ENCODE measurements around the gene SLC39A9. TPM values are rescaled to one million over a fixed set of nuclear protein-coding genes. Genes with fewer than 3 reads are reported as not detected.

The SLC39A9 gene
- total and polyA plus RNA-seq, 2 experiments from 2014 or later, result 17.7 to 48.1 TPM

DNA sequence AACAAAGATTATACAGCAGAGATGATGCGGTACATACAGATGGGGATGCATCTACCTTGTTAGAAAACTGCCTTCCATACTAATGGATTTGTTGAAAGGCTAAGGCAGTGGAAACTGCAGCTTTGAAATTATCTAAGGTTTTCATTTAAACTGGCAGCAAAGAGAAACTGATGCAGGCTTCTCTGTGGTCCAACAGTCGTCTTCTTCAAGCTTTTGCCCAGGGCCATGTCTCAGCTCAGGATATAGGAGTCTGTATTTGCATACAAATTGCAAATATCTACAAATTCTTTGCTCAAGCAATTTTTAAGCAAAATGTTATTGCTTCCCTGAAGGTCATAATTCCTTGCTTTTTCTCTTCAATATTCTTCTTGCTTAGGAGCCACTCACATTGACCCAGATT lies 34.1 kb upstream of the SLC39A9 start:
- no peaks in the 10 kb centered on the region for H3K79me2 ChIP-seq (replicated peaks; ENCODE audit: insufficient read depth)
- DNase-seq (ENCODE audit: low spot score) (no peak), ATAC-seq (no peak)
- no peaks in the 10 kb centered on the region for H3K9me2 ChIP-seq (ENCODE audit: insufficient read depth)
- no peak overlapping the region for H3K27ac Mint-ChIP-seq
- H3K4me3 ChIP-seq, result no peak overlapping the region
- no peak overlapping the region for H3K27ac ChIP-seq (ENCODE audit: low read depth)
- H3K36me3 Mint-ChIP-seq (ENCODE audit: low read depth), result no peaks in the 10 kb centered on the region
- H3K9me3 Mint-ChIP-seq, result no peaks in the 10 kb centered on the region
- H3K4me1 Mint-ChIP-seq, result no peaks in the 10 kb centered on the region
- no peaks in the 10 kb centered on the region for H3F3A ChIP-seq (replicated peaks; ENCODE audit: low read depth)
- TF ChIP-seq, protein P1, sequence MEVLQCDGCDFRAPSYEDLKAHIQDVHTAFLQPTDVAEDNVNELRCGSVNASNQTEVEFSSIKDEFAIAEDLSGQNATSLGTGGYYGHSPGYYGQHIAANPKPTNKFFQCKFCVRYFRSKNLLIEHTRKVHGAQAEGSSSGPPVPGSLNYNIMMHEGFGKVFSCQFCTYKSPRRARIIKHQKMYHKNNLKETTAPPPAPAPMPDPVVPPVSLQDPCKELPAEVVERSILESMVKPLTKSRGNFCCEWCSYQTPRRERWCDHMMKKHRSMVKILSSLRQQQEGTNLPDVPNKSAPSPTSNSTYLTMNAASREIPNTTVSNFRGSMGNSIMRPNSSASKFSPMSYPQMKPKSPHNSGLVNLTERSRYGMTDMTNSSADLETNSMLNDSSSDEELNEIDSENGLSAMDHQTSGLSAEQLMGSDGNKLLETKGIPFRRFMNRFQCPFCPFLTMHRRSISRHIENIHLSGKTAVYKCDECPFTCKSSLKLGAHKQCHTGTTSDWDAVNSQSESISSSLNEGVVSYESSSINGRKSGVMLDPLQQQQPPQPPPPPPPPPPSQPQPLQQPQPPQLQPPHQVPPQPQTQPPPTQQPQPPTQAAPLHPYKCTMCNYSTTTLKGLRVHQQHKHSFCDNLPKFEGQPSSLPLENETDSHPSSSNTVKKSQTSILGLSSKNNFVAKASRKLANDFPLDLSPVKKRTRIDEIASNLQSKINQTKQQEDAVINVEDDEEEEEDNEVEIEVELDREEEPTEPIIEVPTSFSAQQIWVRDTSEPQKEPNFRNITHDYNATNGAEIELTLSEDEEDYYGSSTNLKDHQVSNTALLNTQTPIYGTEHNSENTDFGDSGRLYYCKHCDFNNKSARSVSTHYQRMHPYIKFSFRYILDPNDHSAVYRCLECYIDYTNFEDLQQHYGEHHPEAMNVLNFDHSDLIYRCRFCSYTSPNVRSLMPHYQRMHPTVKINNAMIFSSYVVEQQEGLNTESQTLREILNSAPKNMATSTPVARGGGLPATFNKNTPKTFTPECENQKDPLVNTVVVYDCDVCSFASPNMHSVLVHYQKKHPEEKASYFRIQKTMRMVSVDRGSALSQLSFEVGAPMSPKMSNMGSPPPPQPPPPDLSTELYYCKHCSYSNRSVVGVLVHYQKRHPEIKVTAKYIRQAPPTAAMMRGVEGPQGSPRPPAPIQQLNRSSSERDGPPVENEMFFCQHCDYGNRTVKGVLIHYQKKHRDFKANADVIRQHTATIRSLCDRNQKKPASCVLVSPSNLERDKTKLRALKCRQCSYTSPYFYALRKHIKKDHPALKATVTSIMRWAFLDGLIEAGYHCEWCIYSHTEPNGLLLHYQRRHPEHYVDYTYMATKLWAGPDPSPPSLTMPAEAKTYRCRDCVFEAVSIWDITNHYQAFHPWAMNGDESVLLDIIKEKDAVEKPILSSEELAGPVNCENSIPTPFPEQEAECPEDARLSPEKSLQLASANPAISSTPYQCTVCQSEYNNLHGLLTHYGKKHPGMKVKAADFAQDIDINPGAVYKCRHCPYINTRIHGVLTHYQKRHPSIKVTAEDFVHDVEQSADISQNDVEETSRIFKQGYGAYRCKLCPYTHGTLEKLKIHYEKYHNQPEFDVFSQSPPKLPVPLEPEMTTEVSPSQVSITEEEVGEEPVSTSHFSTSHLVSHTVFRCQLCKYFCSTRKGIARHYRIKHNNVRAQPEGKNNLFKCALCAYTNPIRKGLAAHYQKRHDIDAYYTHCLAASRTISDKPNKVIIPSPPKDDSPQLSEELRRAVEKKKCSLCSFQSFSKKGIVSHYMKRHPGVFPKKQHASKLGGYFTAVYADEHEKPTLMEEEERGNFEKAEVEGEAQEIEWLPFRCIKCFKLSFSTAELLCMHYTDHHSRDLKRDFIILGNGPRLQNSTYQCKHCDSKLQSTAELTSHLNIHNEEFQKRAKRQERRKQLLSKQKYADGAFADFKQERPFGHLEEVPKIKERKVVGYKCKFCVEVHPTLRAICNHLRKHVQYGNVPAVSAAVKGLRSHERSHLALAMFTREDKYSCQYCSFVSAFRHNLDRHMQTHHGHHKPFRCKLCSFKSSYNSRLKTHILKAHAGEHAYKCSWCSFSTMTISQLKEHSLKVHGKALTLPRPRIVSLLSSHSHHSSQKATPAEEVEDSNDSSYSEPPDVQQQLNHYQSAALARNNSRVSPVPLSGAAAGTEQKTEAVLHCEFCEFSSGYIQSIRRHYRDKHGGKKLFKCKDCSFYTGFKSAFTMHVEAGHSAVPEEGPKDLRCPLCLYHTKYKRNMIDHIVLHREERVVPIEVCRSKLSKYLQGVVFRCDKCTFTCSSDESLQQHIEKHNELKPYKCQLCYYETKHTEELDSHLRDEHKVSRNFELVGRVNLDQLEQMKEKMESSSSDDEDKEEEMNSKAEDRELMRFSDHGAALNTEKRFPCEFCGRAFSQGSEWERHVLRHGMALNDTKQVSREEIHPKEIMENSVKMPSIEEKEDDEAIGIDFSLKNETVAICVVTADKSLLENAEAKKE (CRISPR knock-in tag; IDR thresholded peaks at IDR 0.05), result no peak
- no peak for TF ChIP-seq JUNB (IDR thresholded peaks at IDR 0.05; ENCODE audit: unreplicated experiment)
- no peak for TF ChIP-seq EZH2 (IDR thresholded peaks at IDR 0.05; ENCODE audit: low read depth, unreplicated experiment)
- no peak for TF ChIP-seq CREB1 (CRISPR knock-in tag; IDR thresholded peaks at IDR 0.05; ENCODE audit: low read depth)
- TF ChIP-seq EZH2phosphoT487 (IDR thresholded peaks at IDR 0.05; ENCODE audit: unreplicated experiment), result no peak
- no peak for TF ChIP-seq STAT1 (IDR thresholded peaks at IDR 0.05; ENCODE audit: unreplicated experiment)
- TF ChIP-seq, protein P2, sequence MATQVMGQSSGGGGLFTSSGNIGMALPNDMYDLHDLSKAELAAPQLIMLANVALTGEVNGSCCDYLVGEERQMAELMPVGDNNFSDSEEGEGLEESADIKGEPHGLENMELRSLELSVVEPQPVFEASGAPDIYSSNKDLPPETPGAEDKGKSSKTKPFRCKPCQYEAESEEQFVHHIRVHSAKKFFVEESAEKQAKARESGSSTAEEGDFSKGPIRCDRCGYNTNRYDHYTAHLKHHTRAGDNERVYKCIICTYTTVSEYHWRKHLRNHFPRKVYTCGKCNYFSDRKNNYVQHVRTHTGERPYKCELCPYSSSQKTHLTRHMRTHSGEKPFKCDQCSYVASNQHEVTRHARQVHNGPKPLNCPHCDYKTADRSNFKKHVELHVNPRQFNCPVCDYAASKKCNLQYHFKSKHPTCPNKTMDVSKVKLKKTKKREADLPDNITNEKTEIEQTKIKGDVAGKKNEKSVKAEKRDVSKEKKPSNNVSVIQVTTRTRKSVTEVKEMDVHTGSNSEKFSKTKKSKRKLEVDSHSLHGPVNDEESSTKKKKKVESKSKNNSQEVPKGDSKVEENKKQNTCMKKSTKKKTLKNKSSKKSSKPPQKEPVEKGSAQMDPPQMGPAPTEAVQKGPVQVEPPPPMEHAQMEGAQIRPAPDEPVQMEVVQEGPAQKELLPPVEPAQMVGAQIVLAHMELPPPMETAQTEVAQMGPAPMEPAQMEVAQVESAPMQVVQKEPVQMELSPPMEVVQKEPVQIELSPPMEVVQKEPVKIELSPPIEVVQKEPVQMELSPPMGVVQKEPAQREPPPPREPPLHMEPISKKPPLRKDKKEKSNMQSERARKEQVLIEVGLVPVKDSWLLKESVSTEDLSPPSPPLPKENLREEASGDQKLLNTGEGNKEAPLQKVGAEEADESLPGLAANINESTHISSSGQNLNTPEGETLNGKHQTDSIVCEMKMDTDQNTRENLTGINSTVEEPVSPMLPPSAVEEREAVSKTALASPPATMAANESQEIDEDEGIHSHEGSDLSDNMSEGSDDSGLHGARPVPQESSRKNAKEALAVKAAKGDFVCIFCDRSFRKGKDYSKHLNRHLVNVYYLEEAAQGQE (IDR thresholded peaks at IDR 0.05; ENCODE audit: unreplicated experiment), result no peak
- no peak for TF ChIP-seq ZNF331 (CRISPR knock-in tag; IDR thresholded peaks at IDR 0.05; ENCODE audit: low read depth)
- TF ChIP-seq POLR2AphosphoS5 (IDR thresholded peaks at IDR 0.05; ENCODE audit: low read depth), result no peak
- no peak for TF ChIP-seq ZNF114 (CRISPR knock-in tag; IDR thresholded peaks at IDR 0.05)
- TF ChIP-seq NANOG (IDR thresholded peaks at IDR 0.05; ENCODE audit: borderline replicate concordance), result no peak
- TF ChIP-seq, protein P3, sequence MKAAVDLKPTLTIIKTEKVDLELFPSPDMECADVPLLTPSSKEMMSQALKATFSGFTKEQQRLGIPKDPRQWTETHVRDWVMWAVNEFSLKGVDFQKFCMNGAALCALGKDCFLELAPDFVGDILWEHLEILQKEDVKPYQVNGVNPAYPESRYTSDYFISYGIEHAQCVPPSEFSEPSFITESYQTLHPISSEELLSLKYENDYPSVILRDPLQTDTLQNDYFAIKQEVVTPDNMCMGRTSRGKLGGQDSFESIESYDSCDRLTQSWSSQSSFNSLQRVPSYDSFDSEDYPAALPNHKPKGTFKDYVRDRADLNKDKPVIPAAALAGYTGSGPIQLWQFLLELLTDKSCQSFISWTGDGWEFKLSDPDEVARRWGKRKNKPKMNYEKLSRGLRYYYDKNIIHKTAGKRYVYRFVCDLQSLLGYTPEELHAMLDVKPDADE (IDR thresholded peaks at IDR 0.05), result no peak
- TF ChIP-seq, protein P4, sequence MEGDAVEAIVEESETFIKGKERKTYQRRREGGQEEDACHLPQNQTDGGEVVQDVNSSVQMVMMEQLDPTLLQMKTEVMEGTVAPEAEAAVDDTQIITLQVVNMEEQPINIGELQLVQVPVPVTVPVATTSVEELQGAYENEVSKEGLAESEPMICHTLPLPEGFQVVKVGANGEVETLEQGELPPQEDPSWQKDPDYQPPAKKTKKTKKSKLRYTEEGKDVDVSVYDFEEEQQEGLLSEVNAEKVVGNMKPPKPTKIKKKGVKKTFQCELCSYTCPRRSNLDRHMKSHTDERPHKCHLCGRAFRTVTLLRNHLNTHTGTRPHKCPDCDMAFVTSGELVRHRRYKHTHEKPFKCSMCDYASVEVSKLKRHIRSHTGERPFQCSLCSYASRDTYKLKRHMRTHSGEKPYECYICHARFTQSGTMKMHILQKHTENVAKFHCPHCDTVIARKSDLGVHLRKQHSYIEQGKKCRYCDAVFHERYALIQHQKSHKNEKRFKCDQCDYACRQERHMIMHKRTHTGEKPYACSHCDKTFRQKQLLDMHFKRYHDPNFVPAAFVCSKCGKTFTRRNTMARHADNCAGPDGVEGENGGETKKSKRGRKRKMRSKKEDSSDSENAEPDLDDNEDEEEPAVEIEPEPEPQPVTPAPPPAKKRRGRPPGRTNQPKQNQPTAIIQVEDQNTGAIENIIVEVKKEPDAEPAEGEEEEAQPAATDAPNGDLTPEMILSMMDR (conservative IDR thresholded peaks at IDR 0.05; ENCODE audit: low read depth in 2 of 2), result no peak
- no peaks in the 10 kb centered on the region for H3K36me3 ChIP-seq (ENCODE audit: insufficient read depth)
- peaks cover 2% of the 10 kb centered on the region for H3K27me3 Mint-ChIP-seq (ENCODE audit: insufficient read depth, low read depth, poor library complexity)
- no peak overlapping the region for H3K4me3 Mint-ChIP-seq
- no peak overlapping the region for H3K4me2 ChIP-seq
- H2AFZ ChIP-seq, result no peak overlapping the region
- no peaks in the 10 kb centered on the region for H3K27me3 ChIP-seq (ENCODE audit: insufficient read depth)
- H4K20me1 ChIP-seq (replicated peaks; ENCODE audit: insufficient read depth), result peaks cover 6% of the 10 kb centered on the region
- no peaks in the 10 kb centered on the region for H3K4me1 ChIP-seq (ENCODE audit: insufficient read depth)

Measured in GM23338 (cell line).